ENCODE data around the gene EYA3.

EYA3 gene, protein sequence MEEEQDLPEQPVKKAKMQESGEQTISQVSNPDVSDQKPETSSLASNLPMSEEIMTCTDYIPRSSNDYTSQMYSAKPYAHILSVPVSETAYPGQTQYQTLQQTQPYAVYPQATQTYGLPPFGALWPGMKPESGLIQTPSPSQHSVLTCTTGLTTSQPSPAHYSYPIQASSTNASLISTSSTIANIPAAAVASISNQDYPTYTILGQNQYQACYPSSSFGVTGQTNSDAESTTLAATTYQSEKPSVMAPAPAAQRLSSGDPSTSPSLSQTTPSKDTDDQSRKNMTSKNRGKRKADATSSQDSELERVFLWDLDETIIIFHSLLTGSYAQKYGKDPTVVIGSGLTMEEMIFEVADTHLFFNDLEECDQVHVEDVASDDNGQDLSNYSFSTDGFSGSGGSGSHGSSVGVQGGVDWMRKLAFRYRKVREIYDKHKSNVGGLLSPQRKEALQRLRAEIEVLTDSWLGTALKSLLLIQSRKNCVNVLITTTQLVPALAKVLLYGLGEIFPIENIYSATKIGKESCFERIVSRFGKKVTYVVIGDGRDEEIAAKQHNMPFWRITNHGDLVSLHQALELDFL

GRCh38 chr1:28088168-28088961 is at the start of gene EYA3:
EYA3 (minus strand) TSS chr1:28088610; CDS start chr1:28058026, 30,584 bp downstream.
- peak; percentile 98 to 99 for DNase-seq (ENCODE audit: low read depth in 2 of 2)

GRCh38 chr1:28136922-28137613 is 48.7 kb upstream of the EYA3 start:
- no peak for DNase-seq (ENCODE audit: low read depth in 2 of 2)

GRCh38 chr1:28136169-28136921 is 47.9 kb upstream of the EYA3 start:
- DNase-seq (ENCODE audit: low read depth in 2 of 2): no peak

- no peak for DNase-seq (ENCODE audit: low read depth in 2 of 2)
Observed at GRCh38 chr1:28135371-28136168, 47.2 kb upstream of the EYA3 start.

DNA sequence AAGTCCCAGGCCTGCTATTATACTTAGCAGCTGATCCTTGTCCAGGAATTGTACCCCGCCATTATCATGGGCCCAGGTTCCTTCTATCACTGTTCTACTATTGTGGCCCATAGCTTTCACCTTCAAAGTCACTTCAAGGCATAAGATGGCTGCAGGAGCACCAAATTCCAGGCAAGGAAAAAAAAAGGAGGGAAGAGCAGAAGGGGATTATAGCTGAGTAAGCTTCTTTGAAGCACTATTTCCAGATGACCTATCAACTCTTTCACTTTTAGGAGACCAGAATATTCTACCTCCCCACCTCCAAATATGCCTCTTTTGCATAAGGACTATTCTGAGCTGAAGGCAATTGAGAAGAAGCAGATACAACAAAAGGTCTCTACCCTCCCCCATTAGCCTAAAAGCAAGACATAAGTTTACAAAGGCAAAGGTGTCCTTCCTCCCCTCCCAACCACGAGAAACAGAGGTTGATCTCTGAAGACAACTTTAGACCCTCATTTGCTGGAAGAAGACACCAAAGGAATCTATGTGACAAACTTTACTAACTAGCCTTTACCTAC is 46.3 kb upstream of the EYA3 start:
- DNase-seq (ENCODE audit: low read depth in 2 of 2): no peak

- DNase-seq (ENCODE audit: low read depth in 2 of 2): no peak
Observed at GRCh38 chr1:28132171-28133167, 44.1 kb upstream of the EYA3 start.

DNA sequence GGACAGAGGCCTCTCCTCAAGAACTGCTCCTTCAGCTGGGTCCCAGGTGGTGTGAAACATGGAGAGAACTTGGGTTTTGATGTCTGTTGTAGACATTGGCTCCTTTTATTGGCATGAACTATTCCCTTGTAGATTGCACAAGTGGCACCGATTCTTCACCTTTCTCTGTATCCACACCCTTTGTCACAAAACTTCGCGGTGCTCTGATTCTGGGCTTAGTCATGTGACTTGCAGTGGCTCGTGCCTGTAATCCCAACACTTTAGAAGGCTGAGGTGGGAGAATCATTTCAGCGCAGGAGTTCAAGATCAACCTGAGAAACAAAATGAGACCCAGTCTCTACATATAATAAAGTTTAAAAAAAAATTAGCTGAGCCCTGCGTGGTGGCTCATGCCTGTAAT is 42.5 kb upstream of the EYA3 start:
- no peak for DNase-seq (ENCODE audit: low read depth in 2 of 2)

DNA sequence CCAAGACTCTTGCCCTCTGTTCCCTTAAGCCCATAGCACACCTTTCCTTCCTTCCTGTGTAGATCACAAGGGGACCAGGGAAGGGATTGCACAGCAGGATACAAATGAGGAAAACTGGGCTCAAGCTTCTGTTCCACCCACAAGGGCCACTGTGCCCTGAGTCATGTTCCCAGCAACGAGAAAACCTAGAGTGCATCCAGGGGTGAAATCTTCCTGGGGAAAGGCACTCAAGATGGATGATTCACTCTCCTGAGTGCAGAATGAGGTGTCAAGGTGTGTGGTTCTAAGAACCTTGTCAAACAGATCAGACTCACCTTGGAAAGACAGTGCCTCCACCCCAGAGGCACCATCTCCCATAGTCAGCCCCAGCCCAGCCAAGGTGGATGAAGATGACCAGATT is 40.7 kb upstream of the EYA3 start:
- no peak for DNase-seq (ENCODE audit: low read depth in 2 of 2)

DNA sequence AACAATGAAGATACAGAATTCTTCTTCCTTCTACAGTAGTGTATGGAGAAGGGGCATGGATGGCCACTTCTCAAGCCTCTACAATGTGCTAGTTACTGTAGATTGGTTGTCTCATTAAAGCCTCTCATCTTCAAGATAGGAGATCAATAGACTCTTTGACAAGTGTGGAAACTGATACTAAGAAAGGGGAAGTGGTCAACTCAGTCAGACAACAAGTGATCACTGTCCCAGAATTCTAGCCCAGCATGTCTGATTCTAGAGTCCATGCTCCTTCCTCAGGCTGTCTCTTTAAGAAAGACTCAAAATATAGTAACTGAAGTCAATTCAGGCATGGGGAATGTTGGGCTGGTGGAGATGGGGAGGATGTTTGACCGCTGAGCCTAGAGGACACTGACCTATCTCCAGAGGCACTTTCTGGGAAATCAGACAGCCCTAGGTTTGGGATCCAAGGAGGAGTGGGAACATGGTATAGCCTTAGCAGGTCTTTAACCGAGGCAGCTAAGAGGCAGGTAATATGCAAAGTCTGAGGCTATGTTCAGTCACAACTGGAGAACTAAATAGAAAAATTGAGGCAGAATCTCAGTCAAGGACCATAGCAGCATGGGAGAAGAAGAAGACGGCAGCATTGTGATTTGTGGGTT is 39.3 kb upstream of the EYA3 start:
- DNase-seq (ENCODE audit: low read depth in 2 of 2): no peak

DNA sequence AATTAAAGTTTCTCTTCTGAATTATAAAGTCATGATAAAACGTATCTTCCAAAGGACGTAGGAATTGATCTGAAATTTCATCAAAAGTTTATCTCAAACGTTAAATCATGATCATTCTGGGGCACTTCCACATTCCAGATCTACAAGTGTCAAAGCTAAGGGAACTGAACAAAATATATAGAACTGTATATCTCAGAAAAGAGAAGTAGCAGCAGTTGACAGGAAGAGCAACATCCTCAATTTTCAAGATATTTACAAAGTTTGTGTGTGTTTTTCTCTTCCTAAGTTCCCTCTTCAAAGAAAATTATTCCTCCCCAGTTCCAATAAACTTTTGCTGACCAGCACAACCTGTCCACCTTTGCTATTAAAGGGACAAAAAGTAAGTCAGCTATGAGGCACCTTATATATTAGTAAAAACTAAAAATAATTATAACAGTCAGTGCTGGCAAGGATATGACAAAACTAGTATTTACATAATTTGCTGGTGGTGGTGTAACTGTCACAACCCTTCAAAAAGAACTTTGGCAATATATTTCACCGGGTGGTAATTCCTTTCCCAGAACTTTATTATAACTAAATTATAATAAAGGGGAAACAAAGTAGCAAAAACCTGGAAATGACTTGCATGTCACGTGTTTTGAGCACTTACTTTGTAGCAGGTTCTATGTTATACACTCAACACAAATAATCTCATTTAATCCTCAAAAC is 38.5 kb upstream of the EYA3 start:
- no peak for DNase-seq (ENCODE audit: low read depth in 2 of 2)

DNA sequence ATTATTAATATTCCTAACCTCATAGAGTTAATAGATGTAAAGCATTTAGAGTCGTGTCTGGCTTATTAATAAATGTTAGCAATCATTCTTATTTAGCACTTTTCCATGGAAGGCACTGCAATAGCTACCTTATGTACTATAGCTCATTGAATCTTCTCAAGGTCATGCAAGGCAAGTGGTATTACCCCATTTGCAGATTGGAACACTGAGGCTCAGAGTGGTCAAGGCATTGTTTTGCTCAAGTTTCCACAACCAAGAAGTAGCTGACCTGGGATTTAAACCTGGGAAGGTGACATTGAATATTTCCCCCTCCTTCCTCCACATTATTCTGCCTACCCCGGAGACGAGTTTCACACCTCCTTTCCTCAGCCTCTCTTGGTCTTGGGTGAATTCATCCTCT is 37.8 kb upstream of the EYA3 start:
- no peak for DNase-seq (ENCODE audit: low read depth in 2 of 2)

DNA sequence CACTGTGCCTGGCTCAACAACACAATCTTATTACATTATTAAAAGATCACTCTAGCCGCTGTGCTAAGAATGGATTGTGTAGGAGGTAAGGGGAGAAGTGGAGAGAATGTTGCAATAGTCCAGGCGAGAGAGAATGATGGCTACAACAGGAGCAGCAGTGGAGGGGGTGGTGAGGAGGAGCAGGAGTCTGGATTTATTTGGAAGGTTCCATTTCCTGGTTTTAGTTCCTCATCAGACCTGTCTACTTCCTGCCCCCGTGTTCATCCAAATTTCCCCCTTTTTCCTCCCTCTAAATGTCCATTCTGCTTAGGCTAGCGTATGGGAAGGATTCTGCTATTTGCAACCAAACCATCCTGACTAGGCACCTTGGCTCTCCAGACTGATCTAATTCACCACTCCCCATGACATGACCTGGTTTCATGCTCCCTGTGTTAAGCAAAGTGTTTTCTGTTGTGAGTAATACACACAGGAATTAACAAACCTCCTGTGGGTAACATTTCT is 35.1 kb upstream of the EYA3 start:
- no peak for DNase-seq (ENCODE audit: low read depth in 2 of 2)

DNA sequence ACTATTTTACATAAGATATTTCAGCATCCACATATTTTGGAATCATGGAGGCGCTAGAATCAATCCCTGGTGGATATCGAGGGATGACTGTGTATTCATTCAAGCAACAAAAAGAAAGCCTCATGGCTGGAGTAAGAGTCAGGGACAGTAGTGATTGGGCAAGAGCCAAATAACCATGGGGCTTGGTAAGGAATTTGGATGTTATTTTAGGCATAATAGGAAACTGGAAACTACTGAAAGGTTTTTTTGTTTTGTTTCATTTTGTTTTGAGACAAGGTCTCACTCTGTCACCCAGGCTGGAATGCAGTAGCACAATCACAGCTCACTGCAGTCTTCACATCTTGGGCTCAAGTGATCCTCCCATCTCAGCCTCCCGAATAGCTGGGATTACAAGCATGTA is 33.8 kb upstream of the EYA3 start:
- no peak for DNase-seq (ENCODE audit: low read depth in 2 of 2)

GRCh38 chr1:28119556-28119955 is 31.1 kb upstream of the EYA3 start:
- no peak for DNase-seq (ENCODE audit: low read depth in 2 of 2)

DNA sequence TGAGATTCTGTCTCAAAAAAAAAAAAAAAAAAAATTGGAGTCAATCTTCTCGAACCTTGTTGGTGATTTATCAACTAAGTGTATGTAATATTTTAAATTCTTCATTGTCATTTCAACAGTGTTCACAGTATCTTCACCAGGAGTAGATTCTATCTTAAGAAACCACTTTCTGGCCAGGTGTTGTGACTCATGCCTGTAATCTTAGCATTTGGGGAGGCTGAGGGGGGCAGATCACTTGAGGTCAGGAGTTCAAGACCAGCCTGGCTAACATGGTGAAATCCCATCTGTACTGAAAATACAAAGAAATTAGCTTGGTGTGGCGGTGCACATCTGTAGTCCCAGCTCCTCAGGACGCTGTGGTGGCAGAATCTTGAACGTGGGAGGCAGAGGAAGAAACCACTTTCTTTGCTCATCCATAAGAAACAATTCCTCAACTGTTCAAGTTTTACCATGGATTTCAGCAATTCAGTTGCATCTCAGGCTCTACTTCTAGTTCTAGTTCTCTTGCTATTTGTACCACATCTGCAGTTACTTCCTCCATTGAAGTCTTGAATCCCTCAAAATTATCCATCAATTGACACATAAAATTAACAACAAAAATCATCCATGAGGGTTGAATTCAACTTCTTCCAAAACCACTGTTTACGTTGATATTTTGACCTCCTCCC is 30.4 kb upstream of the EYA3 start:
- DNase-seq (ENCODE audit: low read depth in 2 of 2): no peak

GRCh38 chr1:28115267-28115666 is 26.9 kb upstream of the EYA3 start:
- DNase-seq (ENCODE audit: low read depth in 2 of 2): peak; percentile 28 to 38

- DNase-seq (ENCODE audit: low read depth in 2 of 2): no peak
Observed at GRCh38 chr1:28114844-28115243, 26.4 kb upstream of the EYA3 start.
